Smooth muscle cell (in vitro differentiated cells): ENCODE results near the gene SLC35E1. TPM values are rescaled to one million over a fixed set of nuclear protein-coding genes. Genes with fewer than 3 reads are reported as not detected.

Experiments used
- DNase-seq: peaks from one replicate; lab custom pipeline; 2025; ENCODE audit not compliant: unreplicated experiment; lab: John Stamatoyannopoulos, UW
- H2AFZ ChIP-seq: fragments of 200-600 bp; sonication (generic); 2 replicates; pipeline ENCODE4 v1.6.0; 2016; ENCODE audit warnings: antibody characterized with exemption, low read depth, mild to moderate bottlenecking
- H3F3A ChIP-seq: fragments of 200-600 bp; sonication (generic); 2 replicates; pipeline ENCODE4 v1.6.0; 2017; ENCODE audit warnings: antibody characterized with exemption, low read depth
- H3K27ac ChIP-seq: fragments of 200-600 bp; sonication (generic); 2 replicates; pipeline ENCODE4 v1.5.1; 2016; ENCODE audit warnings: low read depth, mild to moderate bottlenecking
- H3K27me3 ChIP-seq: fragments of 200-600 bp; sonication (generic); 2 replicates; pipeline ENCODE4 v1.6.1; 2016; ENCODE audit warnings: low read depth, mild to moderate bottlenecking
- H3K36me3 ChIP-seq: fragments of 200-600 bp; sonication (generic); 2 replicates; pipeline ENCODE4 v1.5.1; 2016; ENCODE audit warnings: low read depth
- H3K4me1 ChIP-seq: fragments of 200-600 bp; sonication (generic); 2 replicates; pipeline ENCODE4 v1.5.1; 2016; ENCODE audit warnings: low read depth
- H3K4me2 ChIP-seq: fragments of 200-600 bp; sonication (generic); 2 replicates; pipeline ENCODE4 v1.6.0; 2016; ENCODE audit warnings: mild to moderate bottlenecking
- H3K4me3 ChIP-seq: fragments of 200-600 bp; sonication (generic); 2 replicates; pipeline ENCODE4 v1.5.1; 2016; ENCODE audit warnings: mild to moderate bottlenecking
- H3K79me2 ChIP-seq: fragments of 200-600 bp; sonication (generic); 2 replicates; pipeline ENCODE4 v1.6.0; 2016; ENCODE audit warnings: low read depth, mild to moderate bottlenecking
- H3K9ac ChIP-seq: fragments of 200-600 bp; sonication (generic); 2 replicates; pipeline ENCODE4 v1.6.0; 2016; ENCODE audit warnings: low read depth
- H3K9me3 ChIP-seq: fragments of 200-600 bp; sonication (generic); replicated peaks from 2 replicates; pipeline ENCODE4 v1.5.1; 2016; ENCODE audit warnings: low read depth
- H4K20me1 ChIP-seq: fragments of 200-600 bp; sonication (generic); 2 replicates; pipeline ENCODE4 v1.6.0; 2016; ENCODE audit warnings: low read depth
- WGBS: methylation state at CpG from one replicate; pipeline ENCODE4 v1.1.7; 2016; ENCODE audit warnings: low lambda C conversion rate; 5-methylcytosine and 5-hydroxymethylcytosine counted together
- polyA plus RNA-seq: library from polyadenylated mRNA; unstranded; fragments of >200 nt; fragmentation: Nextera tagmentation; extraction: Ambion mirVana; gene quantifications from 2 replicates; pipeline ENCODE4 v1.2.1, GENCODE V29; 2016
- total RNA-seq: library from RNA; depleted of rRNA; stranded (reverse); fragments of >200 nt; gene quantifications from 2 replicates; pipeline ENCODE4 v1.2.3, GENCODE V29; 2014
- TF ChIP-seq, protein P1 (sequence below): fragments of 200-600 bp; sonication (generic); IDR thresholded peaks from 2 replicates; pipeline ENCODE4 v1.5.1; 2017; ENCODE audit warnings: borderline replicate concordance, mild to moderate bottlenecking, antibody characterized with exemption; ENCODE audit not compliant: insufficient read depth, poor library complexity, severe bottlenecking

Gene SLC35E1
- total and polyA plus RNA-seq, 2 experiments from 2014 or later: 35.3 to 37.3 TPM

DNA sequence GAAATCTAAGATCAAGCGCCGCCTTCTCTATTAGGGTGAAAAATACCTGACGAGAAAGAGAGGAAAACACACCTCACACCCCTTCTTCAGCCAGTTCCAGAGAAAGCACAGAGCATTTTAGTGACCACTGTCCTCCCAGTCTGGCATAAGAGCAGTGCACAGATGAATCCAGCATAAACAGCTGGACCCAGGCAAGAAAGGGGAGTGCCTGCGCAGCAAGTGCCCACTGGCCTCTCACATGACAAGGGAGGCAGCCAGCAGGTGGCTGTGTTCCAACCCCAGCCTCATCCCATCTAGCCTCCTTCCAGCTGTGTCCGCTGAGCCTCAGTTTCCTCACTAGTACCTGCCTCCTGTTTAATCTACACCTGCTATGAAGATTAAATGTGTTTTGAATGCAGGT, 47.8 kb upstream of the SLC35E1 start:
- Histone ChIP-seq H4K20me1 (peaks cover 100% of the 10 kb centered on the region), H3K9ac (no peak overlapping the region)

GRCh38 chr19:16619457-16619856, 47.2 kb upstream of the SLC35E1 start:
- H3K4me3 ChIP-seq: no peak overlapping the region
- H3K79me2 ChIP-seq: peaks cover 98% of the 10 kb centered on the region
- H3K27me3 ChIP-seq: no peaks in the 10 kb centered on the region
- no peak overlapping the region for H2AFZ ChIP-seq
- WGBS: 86% methylated on average over 7 of the region's 7 CpGs
- no peak overlapping the region for H3K27ac ChIP-seq
- no peaks in the 10 kb centered on the region for H3F3A ChIP-seq
- no peak overlapping the region for H3K4me2 ChIP-seq
- no peaks in the 10 kb centered on the region for H3K9me3 ChIP-seq
- H3K36me3 ChIP-seq: no peaks in the 10 kb centered on the region
- TF ChIP-seq, protein P1, sequence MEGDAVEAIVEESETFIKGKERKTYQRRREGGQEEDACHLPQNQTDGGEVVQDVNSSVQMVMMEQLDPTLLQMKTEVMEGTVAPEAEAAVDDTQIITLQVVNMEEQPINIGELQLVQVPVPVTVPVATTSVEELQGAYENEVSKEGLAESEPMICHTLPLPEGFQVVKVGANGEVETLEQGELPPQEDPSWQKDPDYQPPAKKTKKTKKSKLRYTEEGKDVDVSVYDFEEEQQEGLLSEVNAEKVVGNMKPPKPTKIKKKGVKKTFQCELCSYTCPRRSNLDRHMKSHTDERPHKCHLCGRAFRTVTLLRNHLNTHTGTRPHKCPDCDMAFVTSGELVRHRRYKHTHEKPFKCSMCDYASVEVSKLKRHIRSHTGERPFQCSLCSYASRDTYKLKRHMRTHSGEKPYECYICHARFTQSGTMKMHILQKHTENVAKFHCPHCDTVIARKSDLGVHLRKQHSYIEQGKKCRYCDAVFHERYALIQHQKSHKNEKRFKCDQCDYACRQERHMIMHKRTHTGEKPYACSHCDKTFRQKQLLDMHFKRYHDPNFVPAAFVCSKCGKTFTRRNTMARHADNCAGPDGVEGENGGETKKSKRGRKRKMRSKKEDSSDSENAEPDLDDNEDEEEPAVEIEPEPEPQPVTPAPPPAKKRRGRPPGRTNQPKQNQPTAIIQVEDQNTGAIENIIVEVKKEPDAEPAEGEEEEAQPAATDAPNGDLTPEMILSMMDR: no peak
- no peak overlapping the region for H3K9ac ChIP-seq
- no peak for DNase-seq
- peaks cover 100% of the 10 kb centered on the region for H4K20me1 ChIP-seq
- H3K4me1 ChIP-seq: no peaks in the 10 kb centered on the region

More for the DNA sequence above, 47.8 kb upstream of the SLC35E1 start:
- Histone ChIP-seq H3F3A (no peaks in the 10 kb centered on the region), H3K36me3 (no peaks in the 10 kb centered on the region), H3K27me3 (no peaks in the 10 kb centered on the region), H3K9me3 (no peaks in the 10 kb centered on the region), H3K4me1 (no peaks in the 10 kb centered on the region), H3K27ac (no peak overlapping the region), H3K4me2 (no peak overlapping the region), H2AFZ (no peak overlapping the region), H3K79me2 (peaks cover 98% of the 10 kb centered on the region), H3K4me3 (no peak overlapping the region)
- DNase-seq: no peak
- 96% methylated on average over 5 of the region's 5 CpGs for WGBS
- TF ChIP-seq, protein P1: no peak

- H3K27me3 ChIP-seq: no peaks in the 10 kb centered on the region
- H3K4me1 ChIP-seq: no peaks in the 10 kb centered on the region
- H3F3A ChIP-seq: no peaks in the 10 kb centered on the region
- H4K20me1 ChIP-seq: peaks cover 100% of the 10 kb centered on the region
- H3K36me3 ChIP-seq: no peaks in the 10 kb centered on the region
- H3K9me3 ChIP-seq: no peaks in the 10 kb centered on the region
- no peak overlapping the region for H2AFZ ChIP-seq
- no peak overlapping the region for H3K4me2 ChIP-seq
- TF ChIP-seq, protein P1: no peak
- no peak for DNase-seq
- 96% methylated on average over 7 of the region's 7 CpGs for WGBS
- peaks cover 98% of the 10 kb centered on the region for H3K79me2 ChIP-seq
- H3K9ac ChIP-seq: no peak overlapping the region
- no peak overlapping the region for H3K4me3 ChIP-seq
- no peak overlapping the region for H3K27ac ChIP-seq
Observed at GRCh38 chr19:16618248-16618647, 46.0 kb upstream of the SLC35E1 start.

GRCh38 chr19:16615808-16616207, 43.6 kb upstream of the SLC35E1 start:
- Histone ChIP-seq H3K9ac (no peak overlapping the region), H2AFZ (no peak overlapping the region), H3K9me3 (no peaks in the 10 kb centered on the region), H3K27ac (no peak overlapping the region), H3K27me3 (no peaks in the 10 kb centered on the region), H3K79me2 (peaks cover 98% of the 10 kb centered on the region), H3F3A (no peaks in the 10 kb centered on the region), H3K4me3 (no peak overlapping the region), H4K20me1 (peaks cover 100% of the 10 kb centered on the region), H3K4me1 (no peaks in the 10 kb centered on the region), H3K4me2 (no peak overlapping the region), H3K36me3 (no peaks in the 10 kb centered on the region)
- DNase-seq: no peak
- TF ChIP-seq, protein P1: no peak
- 56% methylated on average over 1 of the region's 1 CpG for WGBS
